Spinal cord (tissue), 10 donors: ENCODE results near the gene CA14. TPM values are rescaled to one million over a fixed set of nuclear protein-coding genes. Genes with fewer than 3 reads are reported as not detected.
"Not testable (repeated sequence)": the region's sequence is repeated elsewhere in the genome, so short reads cannot be mapped to it uniquely, and the experiment has no call there.

ENCODE experiments used
- DNase-seq, 6 donors: peaks; one replicate each; pipeline versions ENCODE4 v3.0.0 to v3.0.0-alpha.2; 2013 to 2015; ENCODE audit warnings: low spot score in 6 of 6, low read depth in 4 of 6
- H3K27ac ChIP-seq: one replicate; pipeline ENCODE4 v1.5.1; 2013; ENCODE audit warnings: low read depth, low read length, control low read depth
- H3K27me3 ChIP-seq: one replicate; pipeline ENCODE4 v1.6.1; 2013; ENCODE audit warnings: low read length; ENCODE audit not compliant: control insufficient read depth, insufficient read depth
- H3K36me3 ChIP-seq: one replicate; pipeline ENCODE4 v1.6.1; 2013; ENCODE audit warnings: low read length; ENCODE audit not compliant: control insufficient read depth, insufficient read depth
- H3K4me1 ChIP-seq: one replicate; pipeline ENCODE4 v1.6.1; 2013; ENCODE audit warnings: low read length; ENCODE audit not compliant: control insufficient read depth, insufficient read depth
- H3K4me3 ChIP-seq: one replicate; pipeline ENCODE4 v1.5.1; 2013; ENCODE audit warnings: low read depth, low read length, control low read depth
- H3K9me3 ChIP-seq: one replicate; pipeline ENCODE4 v1.6.1; 2013; ENCODE audit warnings: low read length; ENCODE audit not compliant: control insufficient read depth, insufficient read depth
- WGBS: methylation state at CpG from one replicate; pipeline ENCODE4 v1.1.5; 2013; ENCODE audit warnings: missing lambda C conversion rate; ENCODE audit not compliant: insufficient coverage; 5-methylcytosine and 5-hydroxymethylcytosine counted together
- polyA plus RNA-seq, 2 donors: library from polyadenylated mRNA; unstranded; fragments of 120-200 nt; gene quantifications; one replicate each; pipeline ENCODE4 v1.2.1, GENCODE V29; 2013; ENCODE audit not compliant: insufficient read length in 2 of 2
- total RNA-seq, 2 donors: library from RNA; depleted of rRNA in 1 of 2; stranded (reverse); fragments of 120-200 nt in 1 of 2; fragments of >200 nt in 1 of 2; gene quantifications; one replicate each; pipeline versions ENCODE4 v1.2.3 to v1.2.4, GENCODE V29; 2013 to 2014
- donor health status: healthy.

The CA14 gene
- total and polyA plus RNA-seq, 4 donors, result 11.1 to 55.1 (median 37.6) TPM

DNA sequence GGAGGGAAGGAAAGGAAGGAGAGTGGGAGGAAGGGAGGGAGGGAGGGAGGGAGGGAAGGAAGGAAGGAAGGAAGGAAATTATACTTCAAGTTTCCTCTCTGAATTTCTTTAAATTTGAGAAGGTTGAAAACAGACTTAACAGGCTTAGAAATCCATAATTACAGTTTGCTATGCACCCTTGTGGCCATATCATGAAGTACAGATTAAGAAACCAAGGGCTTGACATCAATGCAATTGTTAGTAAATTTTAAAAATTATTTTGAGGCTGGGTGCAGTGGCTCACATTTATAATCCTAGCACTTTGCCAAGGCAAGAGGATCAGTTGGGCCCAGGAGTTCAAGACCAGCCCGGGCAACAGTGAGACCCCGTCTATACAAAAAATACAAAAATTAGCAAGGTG is 36.0 kb upstream of the CA14 start:
- H3K27me3 ChIP-seq, result no peaks in the 10 kb centered on the region
- WGBS, result no CpG with 5 or more reads among the region's 2 CpGs
- H3K36me3 ChIP-seq, result peaks cover 20% of the 10 kb centered on the region
- no peaks in the 10 kb centered on the region for H3K4me1 ChIP-seq
- no peak overlapping the region for H3K4me3 ChIP-seq
- H3K9me3 ChIP-seq, result no peaks in the 10 kb centered on the region
- H3K27ac ChIP-seq, result no peak overlapping the region
- DNase-seq, result peak in 2 of 6 donors; percentile 66 to 81

DNA sequence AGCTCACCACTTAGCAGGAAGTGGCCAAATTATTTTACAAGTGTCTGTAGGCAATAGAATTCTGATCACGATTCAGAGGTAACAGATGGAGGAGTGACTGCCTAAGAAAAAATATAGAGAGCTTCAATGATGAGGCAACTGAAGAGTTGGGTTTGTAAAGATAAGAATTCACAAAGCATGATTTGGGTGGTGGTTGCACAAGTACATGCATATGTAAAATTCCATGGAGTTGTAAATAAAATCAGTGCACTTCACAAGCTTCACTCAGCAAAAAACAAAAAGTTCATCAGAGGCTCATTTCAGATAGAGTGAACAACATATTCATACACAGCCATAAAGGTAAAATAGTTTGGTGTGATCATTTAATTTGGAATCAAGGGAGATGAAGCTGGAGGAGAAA is 32.6 kb upstream of the CA14 start:
- DNase-seq, result no peak
- Histone ChIP-seq H3K27me3 (no peaks in the 10 kb centered on the region), H3K27ac (no peak overlapping the region), H3K36me3 (peaks cover 28% of the 10 kb centered on the region), H3K9me3 (no peaks in the 10 kb centered on the region), H3K4me1 (no peaks in the 10 kb centered on the region), H3K4me3 (no peak overlapping the region)
- WGBS, result 100% methylated on average over 1 of the region's 1 CpG

DNA sequence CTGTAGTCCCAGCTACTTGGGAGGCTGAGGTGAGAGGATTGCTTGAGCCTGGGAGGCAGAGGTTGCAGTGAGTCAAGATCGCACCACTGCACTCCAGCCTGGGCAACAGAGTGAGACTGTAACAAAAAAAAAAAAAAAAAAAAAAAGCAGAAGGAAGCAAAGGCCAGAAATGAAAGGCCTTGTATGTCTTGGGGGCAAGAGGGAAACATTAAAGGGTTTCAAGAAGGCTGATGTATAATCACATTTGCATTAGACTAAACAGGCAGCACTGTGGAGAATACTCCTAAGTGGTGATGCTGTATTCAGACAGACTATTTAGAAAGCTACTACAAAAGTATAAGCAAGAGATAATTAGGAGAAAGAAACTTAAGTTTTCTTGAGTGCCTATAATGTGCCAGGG is 32.0 kb upstream of the CA14 start:
- Histone ChIP-seq H3K36me3 (peaks cover 28% of the 10 kb centered on the region), H3K9me3 (no peaks in the 10 kb centered on the region), H3K4me3 (no peak overlapping the region), H3K27ac (no peak overlapping the region), H3K4me1 (no peaks in the 10 kb centered on the region), H3K27me3 (no peaks in the 10 kb centered on the region)
- no peak for DNase-seq
- no CpG with 5 or more reads among the region's 1 CpG for WGBS

DNA sequence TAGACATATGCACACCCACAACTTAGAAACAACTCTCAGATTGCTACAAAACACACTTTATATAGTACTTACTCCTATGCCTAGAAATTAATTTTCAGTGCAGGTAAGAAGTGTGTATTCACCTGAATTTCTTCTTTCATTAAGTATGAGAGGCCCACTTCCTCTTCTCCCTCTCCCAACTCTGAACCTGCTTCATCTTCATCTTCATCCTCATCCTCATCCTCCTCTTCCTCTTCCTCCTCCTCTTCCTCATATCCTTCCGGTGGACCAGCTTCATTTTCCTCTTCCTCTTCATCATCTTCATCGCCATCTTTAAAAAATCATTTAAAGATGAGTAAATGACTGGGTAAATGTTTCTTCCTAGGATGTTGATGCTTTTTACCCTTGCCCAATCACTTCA is 31.1 kb upstream of the CA14 start:
- DNase-seq, result no peak
- WGBS, result no CpG with 5 or more reads among the region's 2 CpGs
- H3K27me3 ChIP-seq, result no peaks in the 10 kb centered on the region
- H3K4me3 ChIP-seq, result no peak overlapping the region
- peaks cover 31% of the 10 kb centered on the region for H3K36me3 ChIP-seq
- H3K4me1 ChIP-seq, result no peaks in the 10 kb centered on the region
- no peaks in the 10 kb centered on the region for H3K9me3 ChIP-seq
- H3K27ac ChIP-seq, result no peak overlapping the region

DNA sequence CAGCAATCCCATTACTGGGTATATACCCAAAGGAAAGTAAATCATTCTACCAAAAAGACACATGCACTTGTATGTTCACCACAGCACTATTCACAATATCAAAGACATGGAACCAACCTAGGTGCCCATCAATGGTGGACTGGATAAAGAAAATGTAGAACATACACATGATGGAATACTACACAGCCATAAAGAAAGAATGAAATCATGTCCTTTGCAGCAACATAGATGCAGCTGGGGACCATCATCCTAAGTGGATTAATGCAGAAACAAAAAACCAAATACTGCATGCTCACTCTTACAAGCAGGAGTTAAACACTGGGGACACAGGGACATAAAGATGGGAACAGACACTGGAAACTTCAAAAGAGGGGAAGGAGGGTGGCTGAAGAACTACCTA is 30.3 kb upstream of the CA14 start:
- H3K4me3 ChIP-seq, result no peak overlapping the region
- no peak overlapping the region for H3K27ac ChIP-seq
- H3K27me3 ChIP-seq, result no peaks in the 10 kb centered on the region
- H3K36me3 ChIP-seq, result peaks cover 28% of the 10 kb centered on the region
- no peaks in the 10 kb centered on the region for H3K9me3 ChIP-seq
- H3K4me1 ChIP-seq, result no peaks in the 10 kb centered on the region
- DNase-seq, result no peak

- peaks cover 28% of the 10 kb centered on the region for H3K36me3 ChIP-seq
- not testable (repeated sequence) for H3K9me3 ChIP-seq, H3K4me3 ChIP-seq, H3K27ac ChIP-seq, DNase-seq, H3K4me1 ChIP-seq, H3K27me3 ChIP-seq
- WGBS, result no CpG with 5 or more reads among the region's 10 CpGs
These were observed 29.3 kb upstream of the CA14 start for GRCh38 chr1:150228246-150228645.

DNA sequence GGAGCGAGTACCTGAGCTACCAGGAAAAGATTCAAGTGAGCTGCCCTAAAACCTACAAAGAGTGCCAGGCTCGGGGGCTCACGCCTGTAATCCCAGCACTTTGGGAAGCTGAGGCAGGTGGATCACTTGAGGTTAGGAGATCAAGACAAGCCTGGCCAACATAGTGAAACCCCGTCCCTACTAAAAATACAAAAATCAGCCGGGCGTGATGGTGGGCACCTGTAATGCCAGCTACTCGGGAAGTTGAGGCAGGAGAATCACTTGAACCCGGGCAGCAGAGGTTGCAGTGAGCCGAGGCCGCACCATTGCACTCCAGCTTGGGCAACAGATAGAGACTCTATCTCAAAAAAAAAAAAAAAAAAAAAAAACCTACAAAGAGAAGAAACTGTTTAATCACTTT is 24.7 kb upstream of the CA14 start:
- not testable (repeated sequence) for H3K27me3 ChIP-seq, H3K27ac ChIP-seq, H3K4me3 ChIP-seq, DNase-seq, H3K36me3 ChIP-seq, H3K9me3 ChIP-seq
- peaks cover 11% of the 10 kb centered on the region for H3K4me1 ChIP-seq
- 97% methylated on average over 8 of the region's 10 CpGs for WGBS

DNA sequence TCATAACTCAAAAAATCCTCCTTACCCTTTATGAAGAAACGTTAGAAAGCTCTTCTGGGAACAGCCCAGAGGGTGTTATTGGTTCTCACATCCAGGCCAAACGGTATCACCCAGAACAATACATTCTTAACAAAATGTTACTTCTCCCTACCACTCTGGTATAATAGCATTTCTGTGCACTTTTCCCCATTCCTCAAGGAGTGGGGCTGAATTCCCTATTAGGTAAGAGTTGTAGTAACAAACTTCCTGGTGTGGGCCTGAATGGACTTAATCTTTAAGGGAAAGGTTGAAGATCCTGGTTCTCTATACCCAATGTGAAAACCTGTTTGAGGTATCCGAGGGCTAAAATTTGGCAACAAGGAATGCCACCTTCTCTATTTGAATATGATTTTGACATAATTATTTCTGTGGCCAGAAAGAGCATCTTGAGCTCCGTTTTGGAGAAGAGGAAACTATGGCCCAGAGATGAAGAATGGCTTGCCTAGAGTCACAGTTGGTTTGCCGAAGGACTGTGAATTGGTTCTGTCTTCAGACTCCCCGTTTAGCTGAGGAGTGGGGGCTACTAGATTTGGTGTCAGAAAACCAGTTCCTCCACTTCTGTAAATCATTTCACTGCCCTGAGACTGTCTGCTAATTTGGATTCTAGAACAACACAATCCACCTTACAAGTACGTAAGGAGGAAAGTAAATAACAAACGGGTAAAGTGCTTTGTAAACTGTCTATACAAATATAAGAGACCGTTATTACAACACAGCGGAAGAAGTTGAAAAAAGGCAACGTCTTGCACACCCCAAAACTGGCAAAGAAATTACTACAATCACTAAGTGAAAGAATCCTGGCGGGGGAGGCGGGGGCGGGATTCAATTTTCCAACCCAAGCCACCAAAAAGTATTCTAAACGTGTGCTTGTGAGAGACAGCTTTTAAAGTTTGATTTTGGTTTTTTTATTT is 23.9 kb upstream of the CA14 start:
- Histone ChIP-seq H3K27ac (peak overlapping the region; percentile 97), H3K4me3 (peak overlapping the region; percentile 95), H3K36me3 (peaks cover 10% of the 10 kb centered on the region), H3K4me1 (peaks cover 11% of the 10 kb centered on the region), H3K27me3 (no peaks in the 10 kb centered on the region), H3K9me3 (no peaks in the 10 kb centered on the region)
- DNase-seq, result peak in 1 of 6 donors; percentile 9
- 20% methylated on average over 1 of the region's 15 CpGs for WGBS

DNA sequence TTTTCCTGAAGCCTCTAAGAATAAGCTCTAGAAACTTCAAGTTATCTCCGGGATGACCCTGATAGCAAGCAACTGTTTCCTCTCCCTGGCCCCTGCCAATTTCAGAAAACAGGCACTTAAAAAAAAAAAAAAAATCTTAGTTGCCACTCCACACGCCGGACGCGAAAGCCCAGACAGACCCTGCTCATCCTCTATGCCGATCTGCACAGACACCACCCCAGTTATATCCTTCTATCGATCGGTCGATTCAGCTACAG is 23.3 kb upstream of the CA14 start:
- Histone ChIP-seq H3K4me1 (peaks cover 11% of the 10 kb centered on the region), H3K27ac (peak overlapping the region; percentile 97), H3K9me3 (no peaks in the 10 kb centered on the region), H3K4me3 (peak overlapping the region; percentile 95), H3K27me3 (no peaks in the 10 kb centered on the region), H3K36me3 (peaks cover 8% of the 10 kb centered on the region)
- DNase-seq, result no peak
- 0% methylated on average over 9 of the region's 9 CpGs for WGBS

- peak in 2 of 6 donors; percentile 73 to 82 for DNase-seq
- Histone ChIP-seq H3K27me3 (no peaks in the 10 kb centered on the region), H3K9me3 (no peaks in the 10 kb centered on the region), H3K36me3 (peaks cover 5% of the 10 kb centered on the region), H3K27ac (peak overlapping the region; percentile 97), H3K4me3 (peak overlapping the region; percentile 95), H3K4me1 (peaks cover 11% of the 10 kb centered on the region)
- under 1% methylated on average over 76 of the region's 78 CpGs for WGBS
These were observed 22.8 kb upstream of the CA14 start for GRCh38 chr1:150234566-150235293.
